HAP-1 (cell line): Measurements from ENCODE around the gene ILF2.
"Not testable (repeated sequence)": the region's sequence is repeated elsewhere in the genome, so short reads cannot be mapped to it uniquely, and the experiment has no call there.

ENCODE experiments used
- DNase-seq, 2 experiments: peaks; one replicate each; pipeline ENCODE4 v3.0.0-alpha.2; 2016 to 2020; ENCODE audit warnings: low spot score in 2 of 2
- H3K27me3 ChIP-seq: fragments of 250-450 bp; sonication (Bioruptor Pico); 2 replicates; pipeline ENCODE4 v1.5.1; 2020; ENCODE audit warnings: low read depth, mild to moderate bottlenecking, moderate library complexity
- H3K36me3 ChIP-seq: fragments of 250-450 bp; sonication (Bioruptor Pico); replicated peaks from 2 replicates; pipeline ENCODE4 v1.5.1; 2020; ENCODE audit warnings: mild to moderate bottlenecking
- H3K4me1 ChIP-seq: fragments of 250-450 bp; sonication (Bioruptor Pico); 2 replicates; pipeline ENCODE4 v1.5.1; 2020; ENCODE audit warnings: mild to moderate bottlenecking
- H3K4me3 ChIP-seq: fragments of 250-450 bp; sonication (Bioruptor Pico); 2 replicates; pipeline ENCODE4 v1.5.1; 2020; ENCODE audit warnings: mild to moderate bottlenecking, moderate library complexity
- H3K9me3 ChIP-seq: fragments of 250-450 bp; sonication (Bioruptor Pico); 2 replicates; pipeline ENCODE4 v1.5.1; 2020; ENCODE audit warnings: mild to moderate bottlenecking, moderate library complexity
- in situ Hi-C: fragments of 300-500 bp; cut with MboI; formaldehyde crosslinking; loops from 3 replicates; pipeline ENCODE4 v1.14.3; 2020; ENCODE audit warnings: low sequenced_read_pairs, inconsistent platforms, mixed read lengths

The ILF2 gene

GRCh38 chr1:153649863-153650235, 20.9 kb downstream of the ILF2 start:
- peaks cover 16% of the 10 kb centered on the region for H3K36me3 ChIP-seq
- H3K27me3 ChIP-seq, result no peaks in the 10 kb centered on the region
- H3K9me3 ChIP-seq, result no peaks in the 10 kb centered on the region
- H3K4me3 ChIP-seq, result no peak overlapping the region
- DNase-seq, result no peak
- in situ Hi-C loops, result loop anchor here (25.0 kb wide), 1 partner anchor 612 kb away; the partner anchor contains the start of gene HAX1
- H3K4me1 ChIP-seq, result no peaks in the 10 kb centered on the region

- Histone ChIP-seq H3K4me1 (no peaks in the 10 kb centered on the region), H3K36me3 (peaks cover 21% of the 10 kb centered on the region), H3K4me3 (no peak overlapping the region), H3K27me3 (no peaks in the 10 kb centered on the region), H3K9me3 (no peaks in the 10 kb centered on the region)
- DNase-seq, result no peak
- in situ Hi-C loops, result no loop called here
These were observed 21.5 kb downstream of the ILF2 start for GRCh38 chr1:153649137-153649862.

- H3K9me3 ChIP-seq, result no peaks in the 10 kb centered on the region
- peaks cover 33% of the 10 kb centered on the region for H3K36me3 ChIP-seq
- H3K4me3 ChIP-seq, result no peak overlapping the region
- H3K27me3 ChIP-seq, result no peaks in the 10 kb centered on the region
- in situ Hi-C loops, result no loop called here
- no peaks in the 10 kb centered on the region for H3K4me1 ChIP-seq
- DNase-seq, result no peak
These were observed 22.7 kb downstream of the ILF2 start for GRCh38 chr1:153648000-153648643.

GRCh38 chr1:153647346-153647714, 23.5 kb downstream of the ILF2 start:
- no peak for DNase-seq
- no peak overlapping the region for H3K4me3 ChIP-seq
- H3K27me3 ChIP-seq, result no peaks in the 10 kb centered on the region
- H3K9me3 ChIP-seq, result no peaks in the 10 kb centered on the region
- in situ Hi-C loops, result no loop called here
- peaks cover 41% of the 10 kb centered on the region for H3K36me3 ChIP-seq
- no peaks in the 10 kb centered on the region for H3K4me1 ChIP-seq

GRCh38 chr1:153646672-153647345, 24.0 kb downstream of the ILF2 start:
- Histone ChIP-seq H3K9me3 (no peaks in the 10 kb centered on the region), H3K4me1 (no peaks in the 10 kb centered on the region), H3K27me3 (no peaks in the 10 kb centered on the region), H3K36me3 (peaks cover 46% of the 10 kb centered on the region), H3K4me3 (no peak overlapping the region)
- in situ Hi-C loops, result no loop called here
- no peak for DNase-seq

GRCh38 chr1:153643816-153644215, 27.0 kb downstream of the ILF2 start:
- in situ Hi-C loops, result no loop called here
- peaks cover 76% of the 10 kb centered on the region for H3K36me3 ChIP-seq
- no peak for DNase-seq
- no peaks in the 10 kb centered on the region for H3K27me3 ChIP-seq
- no peaks in the 10 kb centered on the region for H3K9me3 ChIP-seq
- H3K4me3 ChIP-seq, result no peak overlapping the region
- H3K4me1 ChIP-seq, result no peaks in the 10 kb centered on the region; the same call in 1 of the 2 replicates

- peaks cover 83% of the 10 kb centered on the region for H3K36me3 ChIP-seq
- H3K4me1 ChIP-seq, result no peaks in the 10 kb centered on the region; the same call in none of the 2 replicates
- H3K9me3 ChIP-seq, result no peaks in the 10 kb centered on the region
- H3K4me3 ChIP-seq, result no peak overlapping the region
- in situ Hi-C loops, result no loop called here
- no peak for DNase-seq
- H3K27me3 ChIP-seq, result no peaks in the 10 kb centered on the region
These were observed 27.7 kb downstream of the ILF2 start for GRCh38 chr1:153643100-153643499.

GRCh38 chr1:153642161-153642560, 28.6 kb downstream of the ILF2 start:
- peaks cover 93% of the 10 kb centered on the region for H3K36me3 ChIP-seq
- no peak overlapping the region for H3K4me3 ChIP-seq
- in situ Hi-C loops, result no loop called here
- H3K9me3 ChIP-seq, result no peaks in the 10 kb centered on the region
- no peaks in the 10 kb centered on the region for H3K27me3 ChIP-seq
- peaks cover under 1% of the 10 kb centered on the region for H3K4me1 ChIP-seq
- DNase-seq, result no peak

GRCh38 chr1:153640861-153641260, 29.9 kb downstream of the ILF2 start:
- H3K36me3 ChIP-seq, result peaks cover 99% of the 10 kb centered on the region
- no peaks in the 10 kb centered on the region for H3K9me3 ChIP-seq
- H3K27me3 ChIP-seq, result no peaks in the 10 kb centered on the region
- in situ Hi-C loops, result no loop called here
- DNase-seq, result no peak
- H3K4me3 ChIP-seq, result no peak overlapping the region
- peaks cover 11% of the 10 kb centered on the region for H3K4me1 ChIP-seq

- H3K27me3 ChIP-seq, H3K9me3 ChIP-seq, in situ Hi-C loops, H3K4me3 ChIP-seq, DNase-seq: not testable (repeated sequence)
- H3K36me3 ChIP-seq, result peaks cover 98% of the 10 kb centered on the region
- peaks cover 11% of the 10 kb centered on the region for H3K4me1 ChIP-seq
These were observed 30.6 kb downstream of the ILF2 start for GRCh38 chr1:153640213-153640612.

- no peak overlapping the region for H3K4me3 ChIP-seq
- H3K27me3 ChIP-seq, result no peaks in the 10 kb centered on the region
- no peaks in the 10 kb centered on the region for H3K9me3 ChIP-seq
- peaks cover 11% of the 10 kb centered on the region for H3K4me1 ChIP-seq
- H3K36me3 ChIP-seq, result peaks cover 90% of the 10 kb centered on the region
- in situ Hi-C loops, result no loop called here
- DNase-seq, result no peak
These were observed 31.5 kb downstream of the ILF2 start for GRCh38 chr1:153639280-153639679.

- no peak for DNase-seq
- peaks cover 15% of the 10 kb centered on the region for H3K4me1 ChIP-seq
- H3K36me3 ChIP-seq, result peaks cover 83% of the 10 kb centered on the region
- in situ Hi-C loops, result no loop called here
- no peaks in the 10 kb centered on the region for H3K9me3 ChIP-seq
- H3K27me3 ChIP-seq, result no peaks in the 10 kb centered on the region
- no peak overlapping the region for H3K4me3 ChIP-seq
These were observed 32.5 kb downstream of the ILF2 start for GRCh38 chr1:153638261-153638660.

GRCh38 chr1:153636312-153636711, 34.5 kb downstream of the ILF2 start:
- H3K36me3 ChIP-seq, result peaks cover 66% of the 10 kb centered on the region
- DNase-seq, result no peak
- in situ Hi-C loops, result no loop called here
- H3K27me3 ChIP-seq, result no peaks in the 10 kb centered on the region
- H3K9me3 ChIP-seq, result no peaks in the 10 kb centered on the region
- H3K4me3 ChIP-seq, result no peak overlapping the region
- H3K4me1 ChIP-seq, result peaks cover 16% of the 10 kb centered on the region

- peak overlapping the region; percentile 100; the same call in 1 of the 2 replicates for H3K4me3 ChIP-seq
- H3K27me3 ChIP-seq, result no peaks in the 10 kb centered on the region
- H3K9me3 ChIP-seq, result no peaks in the 10 kb centered on the region
- peaks cover 62% of the 10 kb centered on the region for H3K36me3 ChIP-seq
- in situ Hi-C loops, result no loop called here
- DNase-seq, result no peak
- H3K4me1 ChIP-seq, result peaks cover 18% of the 10 kb centered on the region
These were observed 34.9 kb downstream of the ILF2 start for GRCh38 chr1:153635872-153636271.
